NCI-H146 (cell line): ENCODE measurements around the gene GNAZ.
A peak's percentile ranks its signal among the peaks of the same experiment; 100 is the strongest.

ENCODE experiments used
- DNase-seq: peaks from one replicate; lab custom pipeline; 2025; lab: John Stamatoyannopoulos, UW

The GNAZ gene

GRCh38 chr22:23077627-23078461 lies 7.5 kb downstream of the GNAZ start:
- peak; percentile 83 for DNase-seq

GRCh38 chr22:23078462-23078787 lies 8.1 kb downstream of the GNAZ start:
- DNase-seq = no peak

- no peak for DNase-seq
These were observed 9.0 kb downstream of the GNAZ start for GRCh38 chr22:23079240-23079768.

GRCh38 chr22:23079814-23080521 lies 9.6 kb downstream of the GNAZ start:
- peak; percentile 57 for DNase-seq

- no peak for DNase-seq
These were observed 10.4 kb downstream of the GNAZ start for GRCh38 chr22:23080613-23081290.

GRCh38 chr22:23082534-23083314 lies 12.4 kb downstream of the GNAZ start:
- DNase-seq = no peak

- DNase-seq = no peak
These were observed 13.1 kb downstream of the GNAZ start for GRCh38 chr22:23083315-23084021.

GRCh38 chr22:23084453-23085350 lies 14.4 kb downstream of the GNAZ start:
- no peak for DNase-seq

GRCh38 chr22:23085351-23085671 lies 15.0 kb downstream of the GNAZ start:
- DNase-seq = no peak

GRCh38 chr22:23085785-23086184 lies 15.5 kb downstream of the GNAZ start:
- no peak for DNase-seq

GRCh38 chr22:23086263-23086662 lies 15.9 kb downstream of the GNAZ start:
- DNase-seq = no peak

GRCh38 chr22:23086787-23087186 lies 16.5 kb downstream of the GNAZ start:
- DNase-seq = no peak

- DNase-seq = no peak
These were observed 17.9 kb downstream of the GNAZ start for GRCh38 chr22:23088199-23088604.

- no peak for DNase-seq
These were observed 18.7 kb downstream of the GNAZ start for GRCh38 chr22:23089010-23089409.

GRCh38 chr22:23089633-23090456 lies 19.5 kb downstream of the GNAZ start:
- DNase-seq = no peak

GRCh38 chr22:23090457-23090835 lies 20.1 kb downstream of the GNAZ start:
- DNase-seq = no peak

GRCh38 chr22:23091760-23092159 lies 21.4 kb downstream of the GNAZ start:
- no peak for DNase-seq

GRCh38 chr22:23092217-23092955 lies 22.1 kb downstream of the GNAZ start:
- no peak for DNase-seq
